Neural cell (in vitro differentiated cells): Measurements from ENCODE around the gene DHRS1. TPM values are rescaled to one million over a fixed set of nuclear protein-coding genes. Genes with fewer than 3 reads are reported as not detected.

Experiments used
- H2AFZ ChIP-seq: fragments of 200-600, 300-800 bp; sonication (generic), shearing (Covaris generic); 2 replicates; pipeline ENCODE4 v1.6.0; 2014; ENCODE audit warnings: low read depth, mild to moderate bottlenecking, antibody characterized with exemption, low read length, moderate library complexity
- H3F3A ChIP-seq: fragments of 200-600 bp; shearing (Covaris generic); 2 replicates; pipeline ENCODE4 v1.6.1; 2016; ENCODE audit warnings: mild to moderate bottlenecking, moderate library complexity, mixed read lengths, antibody characterized with exemption, low read length; ENCODE audit not compliant: insufficient read depth, poor library complexity, severe bottlenecking
- H3K27ac ChIP-seq: fragments of 200-600, 300-800 bp; sonication (generic), shearing (Covaris generic); 2 replicates; pipeline ENCODE4 v1.5.1; 2014; ENCODE audit warnings: mild to moderate bottlenecking, low read length, moderate library complexity
- H3K27me3 ChIP-seq: fragments of 300-800, 200-600 bp; sonication (generic), shearing (Covaris generic); 2 replicates; pipeline ENCODE4 v1.6.0; 2014; ENCODE audit warnings: mild to moderate bottlenecking, low read depth, low read length, moderate library complexity; ENCODE audit not compliant: insufficient read depth
- H3K36me3 ChIP-seq: fragments of 300-800, 200-600 bp; sonication (generic), shearing (Covaris generic); 2 replicates; pipeline ENCODE4 v1.5.1; 2014; ENCODE audit warnings: mild to moderate bottlenecking, antibody characterized with exemption, low read length, moderate library complexity; ENCODE audit not compliant: insufficient read depth
- H3K4me2 ChIP-seq: fragments of 300-800, 200-600 bp; sonication (generic), shearing (Covaris generic); 2 replicates; pipeline ENCODE4 v1.6.0; 2014; ENCODE audit warnings: mild to moderate bottlenecking, low read length
- H3K4me3 ChIP-seq: fragments of 300-800, 200-600 bp; sonication (generic), shearing (Covaris generic); 2 replicates; pipeline ENCODE4 v1.5.1; 2014; ENCODE audit warnings: mild to moderate bottlenecking, low read length, moderate library complexity
- H3K79me2 ChIP-seq: fragments of 200-600 bp; shearing (Covaris generic); replicated peaks from 2 replicates; pipeline ENCODE4 v1.6.0; 2014; ENCODE audit warnings: mild to moderate bottlenecking, low read length, moderate library complexity; ENCODE audit not compliant: insufficient read depth
- H3K9ac ChIP-seq: fragments of 300-800, 200-600 bp; sonication (generic), shearing (Covaris generic); 2 replicates; pipeline ENCODE4 v1.6.1; 2016; ENCODE audit warnings: mild to moderate bottlenecking, low read length, mixed read lengths
- H3K9me2 ChIP-seq: fragments of 200-600 bp; shearing (Covaris generic); 2 replicates; pipeline ENCODE4 v1.6.1; 2016; ENCODE audit warnings: mild to moderate bottlenecking, low read length, mixed read lengths; ENCODE audit not compliant: insufficient read depth
- H3K9me3 ChIP-seq: fragments of 200-600, 300-800 bp; sonication (generic), shearing (Covaris generic); 2 replicates; pipeline ENCODE4 v1.6.1; 2016; ENCODE audit warnings: mild to moderate bottlenecking, mixed run types, low read length, moderate library complexity, mixed read lengths
- H4K20me1 ChIP-seq: fragments of 200-600 bp; shearing (Covaris generic); 2 replicates; pipeline ENCODE4 v1.6.1; 2016; ENCODE audit warnings: mild to moderate bottlenecking, mixed run types; ENCODE audit not compliant: insufficient read depth
- EP300 ChIP-seq: fragments of 450-650 bp; conservative IDR thresholded peaks from 2 replicates; pipeline ENCODE4 v1.6.1; 2014; ENCODE audit warnings: antibody characterized with exemption, mild to moderate bottlenecking, moderate library complexity; ENCODE audit not compliant: poor library complexity, severe bottlenecking
- EZH2 ChIP-seq: fragments of 200-600, 300-800 bp; shearing (Covaris generic), sonication (generic); IDR thresholded peaks from 2 replicates; pipeline ENCODE4 v1.6.1; 2014; ENCODE audit warnings: antibody characterized with exemption, low read length, borderline replicate concordance, mild to moderate bottlenecking; ENCODE audit not compliant: insufficient read depth, poor library complexity, severe bottlenecking
- MXI1 ChIP-seq: fragments of 450-650 bp; conservative IDR thresholded peaks from 2 replicates; pipeline ENCODE4 v1.6.1; 2014; ENCODE audit warnings: antibody characterized with exemption, mild to moderate bottlenecking; ENCODE audit not compliant: poor library complexity, severe bottlenecking
- POLR2AphosphoS5 ChIP-seq: IDR thresholded peaks from 2 replicates; pipeline ENCODE4 v1.6.1; 2012
- RAD21 ChIP-seq: fragments of 450-650 bp; conservative IDR thresholded peaks from 2 replicates; pipeline ENCODE4 v1.6.1; 2014; ENCODE audit warnings: antibody characterized with exemption, mild to moderate bottlenecking, moderate library complexity
- REST ChIP-seq: IDR thresholded peaks from 2 replicates; pipeline ENCODE4 v1.6.1; 2012; ENCODE audit warnings: borderline replicate concordance
- SMC3 ChIP-seq: fragments of 450-650 bp; conservative IDR thresholded peaks from 2 replicates; pipeline ENCODE4 v1.6.1; 2014; ENCODE audit warnings: antibody characterized with exemption, mild to moderate bottlenecking, moderate library complexity; ENCODE audit not compliant: poor library complexity
- TAF1 ChIP-seq: IDR thresholded peaks from 2 replicates; pipeline ENCODE4 v1.6.1; 2012; ENCODE audit warnings: low read depth
- polyA plus RNA-seq: library from polyadenylated mRNA; depleted of rRNA; stranded (reverse); fragments of >200 nt; gene quantifications from 2 replicates; pipeline ENCODE4 v1.2.3, GENCODE V29; 2014
- TF ChIP-seq, protein P1 (sequence below): fragments of 450-650 bp; IDR thresholded peaks from 2 replicates; pipeline ENCODE4 v1.5.1; 2014; ENCODE audit warnings: antibody characterized with exemption, mild to moderate bottlenecking, moderate library complexity; ENCODE audit not compliant: poor library complexity, severe bottlenecking

Gene DHRS1
- polyA plus RNA-seq, 1 donor from 2014 or later, result 6.9 TPM

DNA sequence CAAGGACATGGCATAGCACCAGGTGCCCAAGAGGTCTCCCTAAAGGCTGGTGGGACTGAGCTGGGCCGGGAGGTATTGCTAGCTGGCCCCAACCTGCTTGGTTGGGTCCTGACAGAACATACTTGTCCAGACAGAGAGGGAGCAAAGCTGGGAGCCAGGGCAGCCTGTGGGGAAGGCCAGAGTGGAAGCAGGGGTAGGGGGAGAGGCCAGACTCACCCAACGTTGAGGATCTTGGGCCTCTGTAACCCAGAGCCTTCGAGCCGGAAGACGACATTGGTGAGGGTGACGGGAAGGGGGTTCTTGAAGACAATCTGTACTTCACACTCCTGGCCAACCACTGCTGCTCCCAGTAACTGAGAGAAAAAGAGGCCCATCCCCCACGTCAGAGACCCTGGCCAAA is 45.6 kb downstream of the DHRS1 start:
- Histone ChIP-seq H3K79me2 (no peaks in the 10 kb centered on the region), H3K9me2 (no peaks in the 10 kb centered on the region), H3F3A (no peaks in the 10 kb centered on the region), H3K36me3 (no peaks in the 10 kb centered on the region), H3K9me3 (no peaks in the 10 kb centered on the region), H2AFZ (no peak overlapping the region), H4K20me1 (no peaks in the 10 kb centered on the region), H3K27me3 (no peaks in the 10 kb centered on the region), H3K9ac (no peak overlapping the region), H3K4me3 (no peak overlapping the region), H3K27ac (no peak overlapping the region), H3K4me2 (no peak overlapping the region)
- TF ChIP-seq RAD21 (no peak), REST (no peak), POLR2AphosphoS5 (no peak), EZH2 (no peak), MXI1 (no peak), SMC3 (no peak), TAF1 (no peak), EP300 (no peak)
- TF ChIP-seq, protein P1, sequence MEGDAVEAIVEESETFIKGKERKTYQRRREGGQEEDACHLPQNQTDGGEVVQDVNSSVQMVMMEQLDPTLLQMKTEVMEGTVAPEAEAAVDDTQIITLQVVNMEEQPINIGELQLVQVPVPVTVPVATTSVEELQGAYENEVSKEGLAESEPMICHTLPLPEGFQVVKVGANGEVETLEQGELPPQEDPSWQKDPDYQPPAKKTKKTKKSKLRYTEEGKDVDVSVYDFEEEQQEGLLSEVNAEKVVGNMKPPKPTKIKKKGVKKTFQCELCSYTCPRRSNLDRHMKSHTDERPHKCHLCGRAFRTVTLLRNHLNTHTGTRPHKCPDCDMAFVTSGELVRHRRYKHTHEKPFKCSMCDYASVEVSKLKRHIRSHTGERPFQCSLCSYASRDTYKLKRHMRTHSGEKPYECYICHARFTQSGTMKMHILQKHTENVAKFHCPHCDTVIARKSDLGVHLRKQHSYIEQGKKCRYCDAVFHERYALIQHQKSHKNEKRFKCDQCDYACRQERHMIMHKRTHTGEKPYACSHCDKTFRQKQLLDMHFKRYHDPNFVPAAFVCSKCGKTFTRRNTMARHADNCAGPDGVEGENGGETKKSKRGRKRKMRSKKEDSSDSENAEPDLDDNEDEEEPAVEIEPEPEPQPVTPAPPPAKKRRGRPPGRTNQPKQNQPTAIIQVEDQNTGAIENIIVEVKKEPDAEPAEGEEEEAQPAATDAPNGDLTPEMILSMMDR, result no peak

GRCh38 chr14:24252289-24253124 is 47.1 kb downstream of the DHRS1 start:
- H3K27me3 ChIP-seq, result no peaks in the 10 kb centered on the region
- H3F3A ChIP-seq, result no peaks in the 10 kb centered on the region
- H3K4me3 ChIP-seq, result no peak overlapping the region
- TF ChIP-seq, protein P1, result no peak
- TF ChIP-seq TAF1 (no peak), REST (no peak), SMC3 (no peak), EZH2 (no peak), RAD21 (no peak)
- H4K20me1 ChIP-seq, result no peaks in the 10 kb centered on the region
- H3K9me2 ChIP-seq, result no peaks in the 10 kb centered on the region
- H2AFZ ChIP-seq, result no peak overlapping the region
- no peaks in the 10 kb centered on the region for H3K79me2 ChIP-seq
- no peak overlapping the region for H3K27ac ChIP-seq
- no peak overlapping the region for H3K9ac ChIP-seq
- no peak overlapping the region for H3K4me2 ChIP-seq
- H3K36me3 ChIP-seq, result no peaks in the 10 kb centered on the region
- H3K9me3 ChIP-seq, result no peaks in the 10 kb centered on the region
